IMR-90 (cell line): ENCODE data around the gene KCNH6. TPM values are rescaled to one million over a fixed set of nuclear protein-coding genes. Genes with fewer than 3 reads are reported as not detected.

ENCODE experiments used
- ATAC-seq: fragments of 200-7000 bp; cut with Tn5 transposase; 2 replicates; pipeline ENCODE4 v1.9.1; 2020; ENCODE audit warnings: low read depth, mild to moderate bottlenecking, moderate library complexity
- BruUV-seq: library from RNA; stranded (reverse); fragments of 400-500 nt; replicated peaks from 2 replicates; lab custom pipeline; 2021; lab: Mats Ljungman, UMichigan
- CTCF ChIA-PET: fragments of 300-600 bp; formaldehyde crosslinking; extraction: SDS; loops from one replicate; lab custom pipeline; 2021; ENCODE audit warnings: antibody characterized with exemption; lab: Yijun Ruan, JAX
- POLR2A ChIA-PET: fragments of 300-600 bp; sonication (Branson Sonifier 250); formaldehyde crosslinking; loops from one replicate; lab custom pipeline; 2022; ENCODE audit warnings: antibody characterized with exemption; ENCODE audit not compliant: unreplicated experiment; lab: Charles Lee
- DNase-seq: peaks from one replicate; pipeline ENCODE4 v3.0.0; 2013
- H2AFZ ChIP-seq: replicated peaks from 2 replicates; pipeline ENCODE3; 2013; ENCODE audit warnings: low read length, mild to moderate bottlenecking; ENCODE audit not compliant: poor library complexity
- H2AK5ac ChIP-seq: 2 replicates; pipeline ENCODE4 v1.6.1; 2013; ENCODE audit warnings: low read depth, low read length, inconsistent platforms
- H2AK9ac ChIP-seq: replicated peaks from 2 replicates; pipeline ENCODE3; 2013; ENCODE audit warnings: mild to moderate bottlenecking, low read depth, low read length, moderate library complexity; ENCODE audit not compliant: poor library complexity
- H2BK120ac ChIP-seq: 2 replicates; pipeline ENCODE4 v1.6.1; 2013; ENCODE audit warnings: low read depth, low read length, inconsistent platforms
- H2BK15ac ChIP-seq: 3 replicates; pipeline ENCODE4 v1.6.1; 2013; ENCODE audit warnings: low read depth, low read length, inconsistent platforms
- H2BK20ac ChIP-seq: 2 replicates; pipeline ENCODE4 v1.6.1; 2013; ENCODE audit warnings: low read depth, mild to moderate bottlenecking, inconsistent platforms, low read length, moderate library complexity
- H2BK5ac ChIP-seq: 2 replicates; pipeline ENCODE4 v1.6.1; 2013; ENCODE audit warnings: mild to moderate bottlenecking, low read depth, low read length, inconsistent platforms; ENCODE audit not compliant: poor library complexity, severe bottlenecking
- H3K14ac ChIP-seq: replicated peaks from 2 replicates; pipeline ENCODE4 v1.6.1; 2013; ENCODE audit warnings: low read depth, low read length, inconsistent platforms
- H3K18ac ChIP-seq: 2 replicates; pipeline ENCODE4 v1.6.1; 2013; ENCODE audit warnings: low read depth, low read length, control low read depth
- H3K23ac ChIP-seq: 2 replicates; pipeline ENCODE4 v1.6.1; 2013; ENCODE audit warnings: low read depth, low read length, inconsistent platforms
- H3K27ac ChIP-seq: 2 replicates; pipeline ENCODE4 v1.5.1; 2013; ENCODE audit warnings: mild to moderate bottlenecking, control low read depth, low read length; ENCODE audit not compliant: insufficient read depth
- H3K27me3 ChIP-seq: 2 replicates; pipeline ENCODE4 v1.6.1; 2013; ENCODE audit warnings: low read length; ENCODE audit not compliant: control insufficient read depth, insufficient read depth
- H3K36me3 ChIP-seq: 2 replicates; pipeline ENCODE4 v1.6.1; 2013; ENCODE audit warnings: low read length, mixed read lengths; ENCODE audit not compliant: control insufficient read depth, insufficient read depth
- H3K4ac ChIP-seq: 2 replicates; pipeline ENCODE4 v1.6.1; 2013; ENCODE audit warnings: low read depth, low read length, inconsistent platforms
- H3K4me1 ChIP-seq: 2 replicates; pipeline ENCODE4 v1.6.1; 2013; ENCODE audit warnings: low read length, mixed read lengths; ENCODE audit not compliant: control insufficient read depth, insufficient read depth
- H3K4me2 ChIP-seq: 2 replicates; pipeline ENCODE4 v1.6.1; 2013; ENCODE audit warnings: low read depth, mild to moderate bottlenecking, control low read depth, low read length, moderate library complexity
- H3K4me3 ChIP-seq: 2 replicates; pipeline ENCODE4 v1.5.1; 2013; ENCODE audit warnings: low read depth, mild to moderate bottlenecking, control low read depth, low read length, moderate library complexity; ENCODE audit not compliant: insufficient read depth
- H3K56ac ChIP-seq: 2 replicates; pipeline ENCODE4 v1.6.1; 2013; ENCODE audit warnings: low read length, inconsistent platforms; ENCODE audit not compliant: insufficient read depth; ENCODE audit errors: extremely low read depth
- H3K79me1 ChIP-seq, 2 experiments: 2 replicates each; pipeline ENCODE4 v1.6.1; 2013; ENCODE audit warnings: low read length in 2 of 2, inconsistent platforms in 1 of 2, low read depth in 1 of 2
- H3K9ac ChIP-seq: 2 replicates; pipeline ENCODE4 v1.6.1; 2013; ENCODE audit warnings: low read depth, low read length, control low read depth
- H3K9me1 ChIP-seq: 2 replicates; pipeline ENCODE4 v1.6.1; 2013; ENCODE audit warnings: low read length, inconsistent platforms; ENCODE audit not compliant: insufficient read depth
- H3K9me3 ChIP-seq: 2 replicates; pipeline ENCODE4 v1.6.1; 2013; ENCODE audit warnings: low read length; ENCODE audit not compliant: control insufficient read depth, insufficient read depth
- H4K20me1 ChIP-seq: 2 replicates; pipeline ENCODE4 v1.6.1; 2013; ENCODE audit warnings: low read length, inconsistent platforms; ENCODE audit not compliant: insufficient read depth
- H4K5ac ChIP-seq: 2 replicates; pipeline ENCODE4 v1.6.1; 2013; ENCODE audit warnings: mild to moderate bottlenecking, low read depth, low read length, control low read depth
- H4K8ac ChIP-seq, 2 experiments: 2 replicates each; pipeline ENCODE4 v1.6.1; 2013; ENCODE audit warnings: low read depth in 2 of 2, low read length in 2 of 2, control low read depth in 1 of 2, inconsistent platforms in 1 of 2
- H4K91ac ChIP-seq: 2 replicates; pipeline ENCODE4 v1.6.1; 2013; ENCODE audit warnings: low read depth, low read length, inconsistent platforms; ENCODE audit not compliant: insufficient read depth
- BHLHE40 ChIP-seq: fragments of 150-350 bp; IDR thresholded peaks from 2 replicates; pipeline ENCODE4 v1.6.1; 2016; ENCODE audit warnings: mild to moderate bottlenecking, low read depth, low read length
- CHD1 ChIP-seq: IDR thresholded peaks from 2 replicates; pipeline ENCODE4 v1.6.1; 2012; ENCODE audit warnings: low read depth, low read length, improper control_type of control experiment
- CTCF ChIP-seq: conservative IDR thresholded peaks from 2 replicates; pipeline ENCODE4 v1.5.1; 2012; ENCODE audit warnings: mild to moderate bottlenecking, low read depth, low read length, improper control_type of control experiment
- FOS ChIP-seq: fragments of 150-350 bp; IDR thresholded peaks from 2 replicates; pipeline ENCODE4 v1.6.1; 2016; ENCODE audit warnings: low read depth, low read length
- MAZ ChIP-seq: IDR thresholded peaks from 2 replicates; pipeline ENCODE4 v1.6.1; 2012; ENCODE audit warnings: low read depth, mild to moderate bottlenecking, low read length, improper control_type of control experiment, moderate library complexity, borderline replicate concordance
- MXI1 ChIP-seq: IDR thresholded peaks from 2 replicates; pipeline ENCODE4 v1.6.1; 2012; ENCODE audit warnings: low read depth, mild to moderate bottlenecking, low read length, moderate library complexity, borderline replicate concordance
- NFE2L2 ChIP-seq: fragments of 150-350 bp; IDR thresholded peaks from 2 replicates; pipeline ENCODE4 v1.6.1; 2016; ENCODE audit warnings: low read depth, mild to moderate bottlenecking, low read length
- POLR2A ChIP-seq: IDR thresholded peaks from 2 replicates; pipeline ENCODE4 v1.6.1; 2012; ENCODE audit warnings: mild to moderate bottlenecking, low read depth, low read length
- RAD21 ChIP-seq: IDR thresholded peaks from 2 replicates; pipeline ENCODE4 v1.6.1; 2012; ENCODE audit warnings: low read length, improper control_type of control experiment
- RCOR1 ChIP-seq: IDR thresholded peaks from 2 replicates; pipeline ENCODE4 v1.6.1; 2012; ENCODE audit warnings: mild to moderate bottlenecking, low read length, improper control_type of control experiment; ENCODE audit not compliant: insufficient replicate concordance
- SMC3 ChIP-seq: fragments of 150-350 bp; IDR thresholded peaks from 2 replicates; pipeline ENCODE4 v1.6.1; 2016; ENCODE audit warnings: low read depth, mild to moderate bottlenecking, antibody characterized with exemption, low read length, moderate library complexity
- WGBS, 2 experiments: methylation state at CpG; one replicate each; pipeline versions ENCODE4 v1.1.5 to v1.1.7; 2013; ENCODE audit warnings: missing lambda C conversion rate in 2 of 2; ENCODE audit not compliant: insufficient read length in 1 of 2; ENCODE audit errors: extremely low coverage in 2 of 2; 5-methylcytosine and 5-hydroxymethylcytosine counted together
- dilution Hi-C: fragments of 300-500 bp; cut with HindIII; formaldehyde crosslinking; loops from one replicate; pipeline ENCODE4 v1.14.3; 2018; ENCODE audit warnings: low sequenced_read_pairs; ENCODE audit not compliant: unreplicated experiment
- in situ Hi-C: fragments of 300-500 bp; cut with MboI; formaldehyde crosslinking; loops from 3 replicates; pipeline ENCODE4 v1.14.3; 2019; ENCODE audit warnings: low sequenced_read_pairs, inconsistent platforms, mixed read lengths
- intact Hi-C: fragments of 100-400 bp; cut with micrococcal nuclease; formaldehyde crosslinking; loops from 2 replicates; pipeline ENCODE4 v1.10.0; 2022
- polyA plus RNA-seq, 3 experiments: library from polyadenylated mRNA; depleted of rRNA; stranded (reverse); fragments of >200 nt; gene quantifications; 2 replicates each; pipeline ENCODE4 v1.2.3, GENCODE V29; 2012; ENCODE audit warnings: low replicate concordance in 1 of 3
- total RNA-seq: library from RNA; depleted of rRNA; stranded (reverse); fragments of >200 nt; gene quantifications from 2 replicates; pipeline ENCODE4 v1.2.3, GENCODE V29; 2012
- TF ChIP-seq, protein P1 (sequence below): fragments of 150-350 bp; IDR thresholded peaks from 2 replicates; pipeline ENCODE4 v1.6.1; 2017; ENCODE audit warnings: mild to moderate bottlenecking, antibody characterized with exemption, low read length, low read depth
- TF ChIP-seq, protein P2 (sequence below): fragments of 150-350 bp; IDR thresholded peaks from 2 replicates; pipeline ENCODE4 v1.6.1; 2016; ENCODE audit warnings: low read depth, mild to moderate bottlenecking, low read length, moderate library complexity, borderline replicate concordance

The KCNH6 gene
- total and polyA plus RNA-seq, 2 of the 4 experiments (the other 2 are of a cell fraction): 0.17 to 0.18 TPM

- H2BK5ac ChIP-seq: no peak overlapping the region
- no peaks in the 10 kb centered on the region for H3K9me3 ChIP-seq
- ChIA-PET CTCF (no interaction called here), POLR2A (no interaction called here)
- no peak overlapping the region for H3K56ac ChIP-seq
- H2AK5ac ChIP-seq: no peak overlapping the region
- 80% methylated on average over 2 of the region's 9 CpGs; no CpG with 5 or more reads in 1 of the 2 experiments for WGBS, 2 experiments
- DNase-seq (no peak), ATAC-seq (no peak)
- H4K8ac ChIP-seq: no peak overlapping the region
- intact Hi-C loops (no loop called here), dilution Hi-C loops (no loop called here), in situ Hi-C loops (no loop called here)
- no peaks in the 10 kb centered on the region; the same call in 1 of the 2 replicates for H4K20me1 ChIP-seq
- H3K27me3 ChIP-seq: peaks cover 56% of the 10 kb centered on the region
- no peak overlapping the region for H2BK20ac ChIP-seq
- no peak overlapping the region for H3K23ac ChIP-seq
- no peak overlapping the region for H2AK9ac ChIP-seq
- no peak overlapping the region for H2AFZ ChIP-seq
- no peaks in the 10 kb centered on the region for H3K79me1 ChIP-seq
- no peak overlapping the region for H3K27ac ChIP-seq
- no peak overlapping the region for H3K18ac ChIP-seq
- no peak overlapping the region for H3K4me3 ChIP-seq
- 0 out of 2 replicates have a peak, but pooled peaks cover 1% of the 10 kb centered on the region for H3K4me1 ChIP-seq
- no peak overlapping the region for H2BK120ac ChIP-seq
- no peak overlapping the region for H4K5ac ChIP-seq
- no peak overlapping the region for H3K14ac ChIP-seq
- H4K91ac ChIP-seq: no peak overlapping the region
- H3K4me2 ChIP-seq: no peak overlapping the region
- H3K9ac ChIP-seq: no peak overlapping the region
- BruUV-seq: no TSS peak
- no peak overlapping the region for H2BK15ac ChIP-seq
- TF ChIP-seq FOS: no peak
- no peak for TF ChIP-seq SMC3
- TF ChIP-seq CTCF: no peak
- TF ChIP-seq RAD21: no peak
- TF ChIP-seq CHD1: no peak
- no peak for TF ChIP-seq MAZ
- TF ChIP-seq NFE2L2: no peak
- no peak for TF ChIP-seq RCOR1
- TF ChIP-seq, protein P1, sequence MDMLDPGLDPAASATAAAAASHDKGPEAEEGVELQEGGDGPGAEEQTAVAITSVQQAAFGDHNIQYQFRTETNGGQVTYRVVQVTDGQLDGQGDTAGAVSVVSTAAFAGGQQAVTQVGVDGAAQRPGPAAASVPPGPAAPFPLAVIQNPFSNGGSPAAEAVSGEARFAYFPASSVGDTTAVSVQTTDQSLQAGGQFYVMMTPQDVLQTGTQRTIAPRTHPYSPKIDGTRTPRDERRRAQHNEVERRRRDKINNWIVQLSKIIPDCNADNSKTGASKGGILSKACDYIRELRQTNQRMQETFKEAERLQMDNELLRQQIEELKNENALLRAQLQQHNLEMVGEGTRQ: no peak
- TF ChIP-seq MXI1: no peak
- no peak for TF ChIP-seq POLR2A
- TF ChIP-seq, protein P2, sequence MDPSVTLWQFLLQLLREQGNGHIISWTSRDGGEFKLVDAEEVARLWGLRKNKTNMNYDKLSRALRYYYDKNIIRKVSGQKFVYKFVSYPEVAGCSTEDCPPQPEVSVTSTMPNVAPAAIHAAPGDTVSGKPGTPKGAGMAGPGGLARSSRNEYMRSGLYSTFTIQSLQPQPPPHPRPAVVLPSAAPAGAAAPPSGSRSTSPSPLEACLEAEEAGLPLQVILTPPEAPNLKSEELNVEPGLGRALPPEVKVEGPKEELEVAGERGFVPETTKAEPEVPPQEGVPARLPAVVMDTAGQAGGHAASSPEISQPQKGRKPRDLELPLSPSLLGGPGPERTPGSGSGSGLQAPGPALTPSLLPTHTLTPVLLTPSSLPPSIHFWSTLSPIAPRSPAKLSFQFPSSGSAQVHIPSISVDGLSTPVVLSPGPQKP: no peak
- TF ChIP-seq BHLHE40: no peak
- no peak overlapping the region for H3K4ac ChIP-seq
- H3K9me1 ChIP-seq: no peaks in the 10 kb centered on the region
- no peaks in the 10 kb centered on the region for H3K36me3 ChIP-seq
Observed at GRCh38 chr17:63528183-63528582, 5.0 kb downstream of the KCNH6 start.
